GM15510 (cell line): ENCODE data around the gene PRKCSH.

ENCODE experiments used
- POLR2A ChIP-seq: IDR thresholded peaks from 3 replicates; pipeline ENCODE4 v1.6.1; 2011; ENCODE audit warnings: borderline replicate concordance; ENCODE audit not compliant: insufficient read length; ENCODE audit errors: extremely low read depth

The PRKCSH gene

DNA sequence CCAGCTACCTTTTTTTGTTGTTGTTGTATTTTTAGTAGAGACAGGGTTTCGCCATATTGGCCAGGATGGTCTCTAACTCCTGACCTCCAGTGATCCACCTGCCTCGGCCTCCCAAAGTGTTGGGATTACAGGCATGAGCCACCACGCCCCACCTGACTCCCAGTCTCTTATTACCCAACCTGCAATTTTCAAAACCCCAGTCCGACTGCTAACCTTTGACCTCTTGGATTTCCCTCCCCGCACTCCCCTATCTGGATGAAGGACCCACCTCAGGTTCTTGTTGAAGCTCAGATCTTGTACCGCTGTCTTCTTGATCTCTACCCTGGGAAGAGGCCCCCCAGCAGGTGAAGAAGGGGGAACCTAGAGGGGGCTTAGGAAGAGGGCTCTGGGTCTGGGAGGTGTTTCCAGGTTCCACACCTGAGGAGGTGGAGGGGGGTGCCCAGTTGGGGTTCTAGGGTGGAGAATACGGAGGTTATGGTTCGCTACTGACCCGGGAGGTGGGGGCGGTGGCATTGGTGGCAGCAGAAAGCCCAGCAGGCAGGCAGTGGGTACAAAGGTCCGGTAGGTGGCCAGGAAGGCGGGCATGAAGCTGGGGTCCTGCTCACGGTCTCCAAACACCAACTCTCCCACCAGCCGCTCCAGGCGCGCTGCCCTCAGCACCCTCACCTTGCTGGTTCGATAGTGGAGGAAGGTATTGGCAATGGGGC, 18.9 kb upstream of the PRKCSH start:
- TF ChIP-seq POLR2A: no peak

GRCh38 chr19:11418094-11418548, 17.3 kb upstream of the PRKCSH start:
- TF ChIP-seq POLR2A: no peak

GRCh38 chr19:11418549-11419506, 16.6 kb upstream of the PRKCSH start, which contains the start of gene RGL3:
Gene RGL3, minus strand, starts transcription at chr19:11419314. Its CDS starts 36 bp downstream, at chr19:11419278.
- TF ChIP-seq POLR2A: no peak

DNA sequence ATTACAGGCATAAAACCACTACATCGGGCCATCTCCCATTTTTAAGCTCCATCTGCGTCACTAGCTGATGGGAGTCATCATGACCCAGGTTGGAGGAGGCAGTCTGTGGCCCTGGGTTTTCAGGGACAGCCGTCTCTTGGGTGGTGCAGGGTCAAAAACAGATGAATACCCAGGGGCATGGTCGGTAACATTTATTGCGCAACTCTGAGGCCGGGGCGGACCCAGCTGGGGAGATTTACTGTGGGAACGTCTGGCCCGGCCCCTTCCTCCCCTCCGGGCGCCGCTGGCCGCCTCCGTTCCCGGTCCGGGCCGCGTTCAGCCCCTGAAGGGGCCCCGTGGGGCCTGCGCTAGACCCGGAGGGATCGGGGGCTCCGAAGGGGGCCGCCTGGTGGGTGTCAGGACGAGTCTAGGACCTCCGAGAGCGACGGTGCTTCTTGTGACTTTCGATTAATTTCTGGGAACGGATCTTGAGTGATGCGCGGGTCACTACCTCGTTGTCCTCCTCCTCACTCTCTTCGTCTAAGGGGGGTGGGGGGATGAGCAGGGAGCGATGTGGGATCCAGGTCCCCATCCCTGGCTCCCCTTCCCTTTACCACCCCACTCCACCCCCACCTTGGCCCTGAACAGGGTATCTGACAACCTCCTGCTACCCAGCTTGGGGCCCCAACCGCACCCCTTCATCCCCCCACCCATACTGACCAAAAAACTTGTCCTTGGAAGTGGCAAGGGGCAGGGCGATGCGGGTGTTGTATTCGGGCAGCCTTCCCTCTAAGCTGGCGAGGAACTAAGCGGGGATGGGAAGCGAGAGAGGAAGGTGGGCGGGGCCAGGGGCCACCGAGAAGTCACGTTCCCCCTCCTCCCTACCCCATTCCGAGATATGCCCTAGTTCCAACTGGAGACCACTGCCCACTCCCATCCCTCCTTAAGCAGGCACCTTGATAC, 14.7 kb upstream of the PRKCSH start:
- no peak for TF ChIP-seq POLR2A

DNA sequence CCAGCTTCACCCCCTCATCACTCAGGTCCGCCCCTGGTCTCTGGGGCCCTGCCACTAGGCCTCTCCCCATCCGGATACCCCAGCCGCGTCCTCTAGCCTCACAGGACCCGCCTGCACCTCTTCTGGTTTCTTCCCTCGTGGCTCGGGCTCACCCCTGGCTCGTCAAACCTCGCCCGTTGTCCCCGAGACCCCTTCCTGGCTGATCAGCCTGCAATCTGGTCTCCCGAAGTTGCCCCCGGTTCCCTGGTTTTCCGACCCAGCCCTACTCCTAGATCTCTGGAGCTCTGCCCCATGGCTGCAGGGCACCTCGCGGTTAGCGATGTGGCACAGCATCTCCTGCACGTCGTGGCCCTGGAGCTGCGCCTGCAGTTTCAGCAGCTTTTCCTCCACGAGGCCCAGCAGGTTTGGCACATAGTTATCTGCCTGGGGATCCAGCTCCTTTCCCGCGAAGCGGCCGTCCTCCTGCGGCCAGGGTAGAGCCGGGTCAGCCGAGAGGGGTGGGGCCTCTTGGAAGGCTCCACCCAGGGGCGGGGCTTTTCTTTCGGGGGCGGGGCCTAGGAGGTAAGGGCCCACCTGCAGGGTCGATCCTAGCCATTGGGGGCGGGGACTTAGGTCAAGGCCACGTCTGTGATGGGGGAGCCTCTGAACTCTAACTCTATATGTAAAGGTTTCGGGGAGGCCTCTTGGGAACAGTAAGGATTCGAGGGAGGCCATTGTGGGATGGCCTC, 13.9 kb upstream of the PRKCSH start:
- TF ChIP-seq POLR2A: no peak

DNA sequence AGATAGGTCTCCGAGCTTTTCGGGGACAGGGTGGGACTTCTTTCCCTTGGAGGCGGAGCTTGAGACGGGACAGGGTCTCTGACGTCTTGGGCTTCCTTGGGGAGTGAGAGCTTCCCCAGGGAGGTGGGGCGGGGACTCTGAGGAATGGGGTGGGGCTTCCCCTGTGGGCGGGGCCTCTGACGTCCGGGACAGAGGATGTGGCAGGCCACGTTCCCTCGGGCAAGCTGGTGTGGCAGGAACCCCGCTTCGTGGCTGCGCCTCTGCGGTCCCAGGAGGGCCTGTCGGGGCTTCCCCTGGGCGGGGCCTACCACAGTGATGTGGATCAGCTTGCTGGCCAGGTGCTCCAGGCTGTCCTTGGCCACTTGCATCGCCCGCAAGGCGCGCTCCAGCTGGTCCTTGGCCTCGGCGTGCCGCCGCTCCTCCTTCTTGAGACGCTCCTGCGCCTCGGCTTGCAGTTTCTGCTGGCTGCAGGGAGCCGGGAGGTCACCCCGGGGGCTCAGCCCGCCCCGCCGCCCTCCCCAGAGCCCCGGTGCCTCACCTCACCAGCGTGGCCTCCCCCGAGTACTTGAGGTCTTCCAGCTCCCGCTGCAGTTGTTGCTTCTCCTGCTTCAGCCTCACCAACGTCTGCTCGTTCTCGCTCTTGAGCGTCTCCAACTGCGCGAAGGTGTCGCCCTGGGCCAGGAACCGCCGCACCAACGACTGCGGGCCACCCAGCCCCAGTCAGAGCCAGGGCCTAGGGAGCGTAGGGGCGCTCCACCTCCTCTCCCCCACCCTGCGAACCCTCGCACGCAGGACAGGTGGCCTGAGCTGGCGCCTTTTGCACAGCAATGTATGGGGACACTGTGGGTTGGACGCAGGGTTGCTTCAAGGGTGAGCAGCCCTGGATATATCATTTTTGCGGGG, 13.0 kb upstream of the PRKCSH start:
- TF ChIP-seq POLR2A: no peak

DNA sequence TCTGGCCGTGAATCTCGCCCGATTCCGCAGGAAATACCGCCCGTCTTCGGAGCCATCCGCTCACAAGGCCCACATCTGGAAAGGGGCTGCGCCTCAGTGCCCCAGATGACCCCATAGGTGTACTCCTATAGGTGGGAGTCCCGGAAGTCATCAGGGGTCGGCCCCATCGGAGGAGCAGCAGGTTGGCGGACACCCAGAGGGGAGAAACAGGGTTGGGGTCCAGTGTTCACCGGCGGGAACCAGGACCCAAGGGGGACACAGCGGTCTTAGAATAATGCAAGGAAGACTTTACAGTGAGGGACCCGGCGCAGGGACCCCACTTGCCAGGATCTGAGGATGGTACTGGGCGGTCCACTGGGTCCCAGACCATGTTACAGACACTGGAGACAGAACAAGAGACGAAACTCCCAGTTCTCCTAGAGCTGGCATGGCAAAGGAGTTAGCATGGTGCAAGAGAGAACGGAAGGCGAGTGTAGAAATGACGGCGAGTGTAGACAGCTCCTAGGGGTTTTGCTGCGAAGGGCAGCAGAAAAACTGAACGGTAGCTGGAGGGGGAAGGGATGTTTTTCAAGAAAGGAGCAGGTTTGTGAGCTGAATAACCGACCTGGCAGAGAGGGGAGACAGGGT, 12.2 kb upstream of the PRKCSH start:
- no peak for TF ChIP-seq POLR2A

DNA sequence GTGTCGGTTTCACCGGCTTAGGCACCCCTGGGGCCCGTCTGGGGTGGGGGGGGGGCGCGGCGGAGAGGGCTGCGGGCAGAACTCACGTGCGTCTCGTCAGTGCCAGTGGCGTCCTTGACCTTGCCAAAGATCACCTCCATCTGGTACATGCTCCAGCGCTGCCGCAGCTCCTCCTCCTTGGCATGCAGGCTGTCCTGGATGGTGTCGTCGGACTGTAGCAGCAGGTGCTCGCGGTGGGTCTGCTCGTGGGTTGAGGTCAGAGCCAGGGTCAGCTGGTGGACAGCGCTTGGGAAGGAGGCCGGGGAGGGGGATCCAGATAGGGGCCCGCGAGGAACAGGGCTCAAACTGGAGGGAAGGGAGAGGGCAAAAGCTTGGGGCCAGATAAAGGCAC, 11.6 kb upstream of the PRKCSH start:
- TF ChIP-seq POLR2A: no peak

DNA sequence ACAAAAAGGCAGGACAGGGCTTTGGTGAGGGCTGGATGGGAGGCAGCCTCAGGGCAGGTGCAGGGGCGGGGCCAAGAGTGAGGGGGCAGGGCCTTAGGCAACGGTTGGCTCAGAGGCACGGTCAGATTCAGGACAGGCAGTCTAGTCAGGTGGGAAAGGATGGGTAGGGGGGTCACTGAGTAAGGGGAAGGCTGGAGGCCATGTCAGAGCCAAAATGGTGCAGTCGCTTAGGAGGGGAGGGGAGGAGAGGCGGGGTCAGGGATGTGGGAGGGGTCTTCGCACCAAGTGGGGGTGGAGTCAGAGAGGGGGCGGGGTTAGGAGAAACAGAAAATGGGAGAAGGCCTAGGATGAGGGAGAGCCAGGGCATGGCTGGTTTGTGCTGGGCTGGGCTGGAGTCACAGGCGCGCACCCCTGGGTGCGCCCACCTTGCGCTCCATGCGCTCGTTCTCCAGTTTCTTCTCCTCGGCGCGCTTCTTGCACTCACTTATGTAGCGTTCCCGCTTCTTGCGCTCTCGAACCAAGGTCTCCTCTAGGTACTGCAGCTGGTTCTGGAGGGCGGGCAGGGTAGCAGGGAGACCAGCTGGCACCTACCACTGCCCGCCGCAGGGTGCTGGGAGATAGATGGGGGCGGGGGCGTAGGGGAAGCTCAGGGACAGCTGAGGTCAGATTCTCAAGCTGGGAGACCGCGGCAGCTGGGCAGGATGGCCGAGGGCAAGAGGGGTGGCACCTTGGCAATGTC, 9.5 kb upstream of the PRKCSH start:
- no peak for TF ChIP-seq POLR2A

GRCh38 chr19:11426656-11427055, 8.8 kb upstream of the PRKCSH start:
- TF ChIP-seq POLR2A: no peak

GRCh38 chr19:11434703-11435056, 755 bp upstream of the PRKCSH start:
- TF ChIP-seq POLR2A: no peak

- TF ChIP-seq POLR2A: no peak
These were observed 438 bp downstream of the PRKCSH start for GRCh38 chr19:11435833-11436313.
